Measurements from ENCODE around the gene GAB2. TPM values are rescaled to one million over a fixed set of nuclear protein-coding genes. Genes with fewer than 3 reads are reported as not detected.
"Not testable (repeated sequence)": the region's sequence is repeated elsewhere in the genome, so short reads cannot be mapped to it uniquely, and the experiment has no call there.

The GAB2 gene
- total RNA-seq, 1 donor from 2014 or later: 6.6 TPM

GRCh38 chr11:78361228-78361627 lies 56.4 kb downstream of the GAB2 start:
- no peak for TF ChIP-seq CTCF (IDR thresholded peaks at IDR 0.05; ENCODE audit: insufficient read depth, low read length, severe bottlenecking)
- H3K27me3 ChIP-seq (ENCODE audit: control insufficient read depth, insufficient read depth, low read length): no peaks in the 10 kb centered on the region
- H3K36me3 ChIP-seq (ENCODE audit: control insufficient read depth, insufficient read depth, low read length): no peaks in the 10 kb centered on the region
- H3K4me3 ChIP-seq (ENCODE audit: low read depth, low read length): no peak overlapping the region
- no peak for FAIRE-seq
- DNase-seq (ENCODE audit: low read depth): no peak

GRCh38 chr11:78359921-78360320 lies 57.7 kb downstream of the GAB2 start:
- DNase-seq (ENCODE audit: low read depth): no peak
- no peaks in the 10 kb centered on the region for H3K36me3 ChIP-seq (ENCODE audit: control insufficient read depth, insufficient read depth, low read length)
- H3K27me3 ChIP-seq (ENCODE audit: control insufficient read depth, insufficient read depth, low read length): no peaks in the 10 kb centered on the region
- no peak for FAIRE-seq
- H3K4me3 ChIP-seq (ENCODE audit: low read depth, low read length): no peak overlapping the region
- no peak for TF ChIP-seq CTCF (IDR thresholded peaks at IDR 0.05; ENCODE audit: insufficient read depth, low read length, severe bottlenecking)

GRCh38 chr11:78357924-78358323 lies 59.7 kb downstream of the GAB2 start:
- FAIRE-seq: not testable (repeated sequence)

GRCh38 chr11:78357425-78357824 lies 60.2 kb downstream of the GAB2 start:
- not testable (repeated sequence) for FAIRE-seq; DNase-seq (ENCODE audit: low read depth); H3K4me3 ChIP-seq (ENCODE audit: low read depth, low read length); H3K27me3 ChIP-seq (ENCODE audit: control insufficient read depth, insufficient read depth, low read length); H3K36me3 ChIP-seq (ENCODE audit: control insufficient read depth, insufficient read depth, low read length)

More at GRCh38 chr11:78357924-78358323, 59.7 kb downstream of the GAB2 start:
- not testable (repeated sequence) for H3K4me3 ChIP-seq (ENCODE audit: low read depth, low read length); H3K36me3 ChIP-seq (ENCODE audit: control insufficient read depth, insufficient read depth, low read length); H3K27me3 ChIP-seq (ENCODE audit: control insufficient read depth, insufficient read depth, low read length); DNase-seq (ENCODE audit: low read depth)

- H3K4me3 ChIP-seq (ENCODE audit: low read depth, low read length); H3K36me3 ChIP-seq (ENCODE audit: control insufficient read depth, insufficient read depth, low read length); DNase-seq (ENCODE audit: low read depth); H3K27me3 ChIP-seq (ENCODE audit: control insufficient read depth, insufficient read depth, low read length); FAIRE-seq: not testable (repeated sequence)
Measured at GRCh38 chr11:78355742-78356141, 61.9 kb downstream of the GAB2 start.

- no peak for TF ChIP-seq CTCF (IDR thresholded peaks at IDR 0.05; ENCODE audit: insufficient read depth, low read length, severe bottlenecking)
- Histone ChIP-seq H3K27me3 (ENCODE audit: control insufficient read depth, insufficient read depth, low read length) (no peaks in the 10 kb centered on the region), H3K4me3 (ENCODE audit: low read depth, low read length) (no peak overlapping the region), H3K36me3 (ENCODE audit: control insufficient read depth, insufficient read depth, low read length) (no peaks in the 10 kb centered on the region)
- FAIRE-seq (no peak), DNase-seq (ENCODE audit: low read depth) (no peak)
Measured at GRCh38 chr11:78355309-78355705, 62.3 kb downstream of the GAB2 start.

GRCh38 chr11:78354408-78355308 lies 63.0 kb downstream of the GAB2 start:
- Histone ChIP-seq H3K4me3 (ENCODE audit: low read depth, low read length) (no peak overlapping the region), H3K27me3 (ENCODE audit: control insufficient read depth, insufficient read depth, low read length) (no peaks in the 10 kb centered on the region), H3K36me3 (ENCODE audit: control insufficient read depth, insufficient read depth, low read length) (no peaks in the 10 kb centered on the region)
- DNase-seq (ENCODE audit: low read depth) (no peak), FAIRE-seq (no peak)
- TF ChIP-seq CTCF (IDR thresholded peaks at IDR 0.05; ENCODE audit: insufficient read depth, low read length, severe bottlenecking): no peak
